GM10248 (cell line): ENCODE measurements around the gene GBE1.

Experiments
- CTCF ChIA-PET: fragments of 300-600 bp; sonication (Branson Sonifier 250); formaldehyde crosslinking; extraction: SDS; loops from one replicate; lab custom pipeline; 2021; ENCODE audit warnings: antibody characterized with exemption; lab: Yijun Ruan, JAX
- POLR2A ChIA-PET: fragments of 350-650 bp; sonication (Branson Sonifier 250); formaldehyde crosslinking; extraction: SDS; loops from one replicate; lab custom pipeline; 2020; ENCODE audit warnings: antibody characterized with exemption; lab: Yijun Ruan, JAX
- DNase-seq: peaks from one replicate; pipeline ENCODE4 v3.0.0; 2012; ENCODE audit errors: extremely low spot score
- TF ChIP-seq, protein P1 (sequence below): IDR thresholded peaks from 2 replicates; pipeline ENCODE4 v1.5.1; 2012; ENCODE audit warnings: mild to moderate bottlenecking, low read depth; ENCODE audit errors: extremely low read depth, missing control alignments, control extremely low read depth

The GBE1 gene

DNA sequence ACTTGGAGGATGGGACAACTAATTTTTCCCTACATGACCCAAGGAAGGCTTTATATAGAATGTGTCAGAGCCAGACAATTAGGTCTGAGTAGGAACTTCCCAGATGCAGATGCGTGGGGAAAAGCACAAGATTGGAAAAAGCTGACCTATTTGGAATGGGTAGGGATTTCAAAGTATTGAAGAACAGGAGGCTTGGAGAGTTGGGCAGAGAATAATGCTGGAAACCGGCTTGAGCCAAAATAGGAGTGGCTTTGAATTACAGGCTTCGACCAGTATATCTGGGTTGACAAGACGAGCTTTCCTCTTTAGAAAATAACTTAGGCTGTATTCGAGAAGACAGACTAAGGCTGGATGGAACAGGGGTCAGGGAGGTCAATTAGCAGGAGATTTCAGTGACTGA is 181.1 kb downstream of the GBE1 start:
- no peak for DNase-seq
- ChIA-PET POLR2A (no interaction called here), CTCF (no interaction called here)
- TF ChIP-seq, protein P1, sequence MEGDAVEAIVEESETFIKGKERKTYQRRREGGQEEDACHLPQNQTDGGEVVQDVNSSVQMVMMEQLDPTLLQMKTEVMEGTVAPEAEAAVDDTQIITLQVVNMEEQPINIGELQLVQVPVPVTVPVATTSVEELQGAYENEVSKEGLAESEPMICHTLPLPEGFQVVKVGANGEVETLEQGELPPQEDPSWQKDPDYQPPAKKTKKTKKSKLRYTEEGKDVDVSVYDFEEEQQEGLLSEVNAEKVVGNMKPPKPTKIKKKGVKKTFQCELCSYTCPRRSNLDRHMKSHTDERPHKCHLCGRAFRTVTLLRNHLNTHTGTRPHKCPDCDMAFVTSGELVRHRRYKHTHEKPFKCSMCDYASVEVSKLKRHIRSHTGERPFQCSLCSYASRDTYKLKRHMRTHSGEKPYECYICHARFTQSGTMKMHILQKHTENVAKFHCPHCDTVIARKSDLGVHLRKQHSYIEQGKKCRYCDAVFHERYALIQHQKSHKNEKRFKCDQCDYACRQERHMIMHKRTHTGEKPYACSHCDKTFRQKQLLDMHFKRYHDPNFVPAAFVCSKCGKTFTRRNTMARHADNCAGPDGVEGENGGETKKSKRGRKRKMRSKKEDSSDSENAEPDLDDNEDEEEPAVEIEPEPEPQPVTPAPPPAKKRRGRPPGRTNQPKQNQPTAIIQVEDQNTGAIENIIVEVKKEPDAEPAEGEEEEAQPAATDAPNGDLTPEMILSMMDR = no peak

DNA sequence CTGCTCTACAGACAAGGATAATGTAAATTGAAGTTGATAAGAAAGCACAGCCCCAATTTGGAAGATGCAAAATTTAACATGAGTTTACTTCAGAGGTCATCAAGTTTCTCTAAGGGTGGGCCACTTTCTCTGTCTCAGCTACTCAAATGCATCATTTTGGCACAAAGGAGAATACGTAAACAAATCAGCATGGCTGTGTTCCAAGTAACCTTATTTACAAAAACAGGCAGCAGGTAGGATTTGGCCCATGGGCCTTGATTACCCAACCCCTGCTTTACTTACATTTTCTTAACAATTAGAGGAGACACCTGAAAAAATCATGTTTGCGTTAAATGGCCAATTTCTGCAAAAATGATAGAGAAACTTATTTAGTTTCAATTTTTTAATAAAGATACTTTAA is 181.7 kb downstream of the GBE1 start:
- ChIA-PET CTCF (no interaction called here), POLR2A (no interaction called here)
- DNase-seq = no peak
- TF ChIP-seq, protein P1 = no peak

DNA sequence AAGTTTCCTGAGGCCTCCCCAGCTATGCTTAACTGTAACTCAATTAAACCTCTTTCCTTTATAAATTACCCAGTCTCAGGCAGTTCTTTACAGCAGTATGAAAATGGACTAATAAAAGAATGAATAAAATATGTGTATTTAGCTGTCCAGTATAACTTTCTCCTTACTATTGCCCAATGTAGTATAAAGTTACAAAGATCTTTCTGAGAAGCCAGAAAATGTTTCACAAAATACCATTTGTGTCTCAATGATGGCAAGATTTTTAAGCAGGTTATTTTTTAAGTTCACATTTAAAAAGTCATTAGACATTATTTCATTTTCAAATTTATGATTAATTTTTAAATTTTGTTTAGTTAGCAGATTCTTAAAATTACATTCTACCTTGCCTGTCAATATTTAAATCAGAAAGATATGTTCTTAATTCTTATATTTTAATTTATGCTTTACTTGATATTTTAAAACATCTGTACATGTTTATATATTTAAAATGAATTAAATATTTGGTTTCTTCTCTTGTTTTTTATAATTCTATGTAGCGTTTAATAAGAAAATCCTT is 189.2 kb downstream of the GBE1 start:
- TF ChIP-seq, protein P1 = no peak
- CTCF ChIA-PET = interaction anchor here (1.6 kb wide), 1 partner anchor 10 kb away, joined by 7 read pairs; no protein-coding TSS in a partner anchor
- no peak for DNase-seq
- POLR2A ChIA-PET = no interaction called here

DNA sequence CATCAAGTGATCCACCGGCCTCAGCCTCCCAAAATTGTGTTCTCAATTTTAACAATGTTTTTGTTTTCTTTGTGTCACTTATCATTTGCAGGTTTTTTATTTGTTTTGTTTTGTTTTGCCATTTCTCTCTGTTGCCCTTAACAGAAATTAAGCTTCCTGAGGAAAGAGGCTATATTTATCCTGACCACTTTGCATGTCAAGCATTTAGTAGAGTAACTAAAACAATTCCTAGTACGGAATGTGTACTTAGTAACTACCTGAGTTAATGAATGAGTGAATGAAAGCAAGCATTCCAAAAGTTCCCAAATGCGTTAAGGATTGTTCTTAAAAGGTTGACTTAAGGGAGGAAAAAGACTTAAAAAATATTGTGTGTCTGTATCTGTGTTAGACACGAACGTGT is 193.1 kb downstream of the GBE1 start:
- DNase-seq = no peak
- TF ChIP-seq, protein P1 = no peak
- POLR2A ChIA-PET = no interaction called here
- CTCF ChIA-PET = interaction anchor here (0.9 to 2.1 kb wide), 2 partner anchors 10 to 14 kb away, joined by 4 to 8 read pairs; no protein-coding TSS in a partner anchor

DNA sequence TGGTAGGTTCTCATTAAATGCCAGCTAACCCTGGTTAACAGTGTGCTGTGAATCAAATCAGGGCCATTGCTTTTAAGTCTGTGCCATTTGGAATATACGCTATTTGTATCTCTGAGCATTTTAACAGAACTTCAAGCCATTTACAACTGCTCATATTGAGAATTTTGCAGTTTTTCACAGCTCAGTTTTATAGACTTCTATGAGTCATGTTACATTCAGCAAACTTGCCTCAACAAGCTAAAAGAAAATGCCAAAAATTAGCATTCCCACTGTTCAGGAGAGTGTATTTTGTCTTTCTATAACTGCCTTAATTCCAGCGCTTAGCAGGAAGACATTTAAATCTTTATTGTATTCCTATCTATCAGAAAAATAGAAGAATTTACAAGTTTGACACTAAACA is 196.4 kb downstream of the GBE1 start:
- ChIA-PET CTCF (interaction anchor here (1.8 kb wide), 1 partner anchor 9 kb away, joined by 4 read pairs; no protein-coding TSS in a partner anchor), POLR2A (no interaction called here)
- DNase-seq = no peak
- TF ChIP-seq, protein P1 = no peak

DNA sequence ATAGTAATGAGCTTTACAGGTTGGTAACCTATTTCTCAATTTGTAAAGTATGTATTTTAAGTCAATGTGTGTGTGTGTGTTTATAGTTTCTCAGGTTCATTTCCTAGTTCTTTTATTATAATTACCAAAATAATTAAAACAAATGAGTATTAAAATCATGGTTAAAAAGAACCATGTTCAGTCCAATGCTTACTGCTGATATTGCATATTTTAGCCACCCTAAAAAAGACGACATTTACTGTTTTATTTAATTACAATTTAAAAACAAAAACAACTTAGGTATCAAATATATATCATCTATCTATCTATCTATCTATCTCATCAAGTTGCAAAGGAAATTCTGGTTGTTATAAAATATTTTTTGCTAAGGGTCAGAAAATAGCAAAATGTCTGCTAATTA is 203.3 kb downstream of the GBE1 start:
- ChIA-PET POLR2A (no interaction called here), CTCF (no interaction called here)
- DNase-seq = no peak
- TF ChIP-seq, protein P1 = no peak

DNA sequence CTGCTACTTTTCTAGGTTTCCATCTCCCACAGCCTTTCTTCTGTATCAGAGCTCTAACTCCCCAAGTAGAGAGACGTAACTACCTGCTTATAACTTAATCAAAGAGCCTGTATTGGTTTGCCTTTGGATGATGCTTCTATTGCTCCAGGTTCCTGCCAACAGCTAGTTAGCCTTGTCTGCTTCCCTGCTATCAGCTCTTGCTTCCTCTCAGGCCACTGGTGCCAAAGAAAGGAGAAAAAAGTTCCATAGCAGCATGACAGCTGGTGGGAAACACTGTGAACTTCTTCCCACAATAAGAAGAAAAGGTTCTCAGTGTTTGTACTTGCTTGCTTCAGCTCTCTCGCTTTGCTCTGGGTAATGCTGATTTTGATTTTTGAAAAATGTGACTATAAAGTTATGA is 206.6 kb downstream of the GBE1 start:
- ChIA-PET CTCF (interaction anchor here (0.7 to 1.0 kb wide), 2 partner anchors 11 to 18 kb away, joined by 3 read pairs; no protein-coding TSS in a partner anchor), POLR2A (no interaction called here)
- no peak for DNase-seq
- TF ChIP-seq, protein P1 = no peak
